HG02938 (cell line): Measurements from ENCODE around the gene BORA.
A peak's percentile ranks its signal among the peaks of the same experiment; 100 is the strongest.
"Not testable (repeated sequence)": the region's sequence is repeated elsewhere in the genome, so short reads cannot be mapped to it uniquely, and the experiment has no call there.

Experiments used
- ATAC-seq: cut with Tn5 transposase; IDR thresholded peaks from one replicate; pipeline ENCODE4 v1.9.1; 2021; ENCODE audit warnings: mild to moderate bottlenecking, moderate library complexity; ENCODE audit not compliant: unreplicated experiment

BORA gene

GRCh38 chr13:72760189-72760588 lies 32.5 kb downstream of the BORA start:
- no peak for ATAC-seq

- ATAC-seq, result no peak
Observed at GRCh38 chr13:72763411-72763810, 35.7 kb downstream of the BORA start.

- ATAC-seq, result no peak
Observed at GRCh38 chr13:72774019-72774418, 46.3 kb downstream of the BORA start.

GRCh38 chr13:72781451-72782439 lies 54.0 kb downstream of the BORA start, which contains the start of the genes DIS3 and PIBF1:
TSS of gene DIS3 (minus strand) at chr13:72781900. CDS start at chr13:72781832, 68 bp downstream.
TSS of gene PIBF1 (plus strand) at chr13:72782133. CDS start at chr13:72783470, 1,337 bp downstream.
- ATAC-seq, result peak; percentile 96

GRCh38 chr13:72782717-72783116 lies 55.0 kb downstream of the BORA start:
- no peak for ATAC-seq

GRCh38 chr13:72784679-72785078 lies 57.0 kb downstream of the BORA start:
- not testable (repeated sequence) for ATAC-seq

- ATAC-seq, result no peak
Observed at GRCh38 chr13:72788831-72789230, 61.1 kb downstream of the BORA start.

GRCh38 chr13:72792640-72793039 lies 64.9 kb downstream of the BORA start:
- no peak for ATAC-seq

GRCh38 chr13:72798817-72799216 lies 71.1 kb downstream of the BORA start:
- no peak for ATAC-seq

- ATAC-seq, result no peak
Observed at GRCh38 chr13:72804301-72804700, 76.6 kb downstream of the BORA start.
